Liver (tissue), 9 donors: Measurements from ENCODE around the gene PLS1. TPM values are rescaled to one million over a fixed set of nuclear protein-coding genes. Genes with fewer than 3 reads are reported as not detected.
"Not testable (repeated sequence)": the region's sequence is repeated elsewhere in the genome, so short reads cannot be mapped to it uniquely, and the experiment has no call there.

Source experiments
- DNase-seq: peaks from one replicate; pipeline ENCODE4 v3.0.0-alpha.2; 2017; ENCODE audit warnings: low spot score
- H3K27ac ChIP-seq, 2 donors: one replicate each; pipeline ENCODE4 v1.7.0; 2013; ENCODE audit warnings: inconsistent platforms in 2 of 2, low read length in 2 of 2, control low read depth in 1 of 2, low read depth in 1 of 2, mild to moderate bottlenecking in 1 of 2
- H3K27me3 ChIP-seq, 4 donors: one replicate each; pipeline versions ENCODE4 v1.6.1 to v1.7.0; 2013; ENCODE audit warnings: low read length in 3 of 4, inconsistent platforms in 1 of 4, mild to moderate bottlenecking in 1 of 4, moderate library complexity in 1 of 4; ENCODE audit not compliant: control insufficient read depth in 4 of 4, insufficient read depth in 4 of 4
- H3K36me3 ChIP-seq, 4 donors: one replicate each; pipeline versions ENCODE4 v1.6.1 to v1.7.0; 2013; ENCODE audit warnings: low read length in 3 of 4, mild to moderate bottlenecking in 3 of 4, low read depth in 1 of 4, moderate library complexity in 1 of 4; ENCODE audit not compliant: control insufficient read depth in 4 of 4, insufficient read depth in 3 of 4
- H3K4me1 ChIP-seq, 4 donors: one replicate each; pipeline versions ENCODE4 v1.6.1 to v1.7.0; 2013; ENCODE audit warnings: low read length in 3 of 4, mild to moderate bottlenecking in 3 of 4, moderate library complexity in 1 of 4; ENCODE audit not compliant: control insufficient read depth in 4 of 4, insufficient read depth in 4 of 4
- H3K4me3 ChIP-seq, 3 donors: one replicate each; pipeline versions ENCODE4 v1.6.1 to v1.7.0; 2013; ENCODE audit warnings: low read length in 3 of 3, control low read depth in 1 of 3, low read depth in 1 of 3, mild to moderate bottlenecking in 1 of 3
- H3K9ac ChIP-seq, 2 donors: one replicate each; pipeline ENCODE4 v1.7.0; 2013; ENCODE audit warnings: low read length in 2 of 2, mild to moderate bottlenecking in 2 of 2, moderate library complexity in 2 of 2, control low read depth in 1 of 2, low read depth in 1 of 2
- H3K9me3 ChIP-seq, 4 donors: one replicate each; pipeline versions ENCODE4 v1.6.1 to v1.7.0; 2013; ENCODE audit warnings: low read length in 3 of 4; ENCODE audit not compliant: control insufficient read depth in 4 of 4
- ATF3 ChIP-seq: IDR thresholded peaks from 2 replicates; pipeline ENCODE4 v1.6.1; 2016; ENCODE audit warnings: antibody characterized with exemption
- CTCF ChIP-seq: fragments of 150-350 bp; IDR thresholded peaks from 2 replicates; pipeline ENCODE4 v1.5.1; 2017; ENCODE audit warnings: improper control_type of control experiment, low read depth, low read length; ENCODE audit not compliant: missing input control
- EGR1 ChIP-seq, 2 donors: IDR thresholded peaks; 2 replicates each; pipeline ENCODE4 v1.6.1; 2016 to 2018; ENCODE audit warnings: antibody characterized with exemption in 2 of 2, low read depth in 2 of 2
- FOXA1 ChIP-seq: IDR thresholded peaks from 2 replicates; pipeline ENCODE4 v1.6.1; 2016; ENCODE audit warnings: antibody characterized with exemption
- FOXA2 ChIP-seq: IDR thresholded peaks from 2 replicates; pipeline ENCODE4 v1.6.1; 2016; ENCODE audit warnings: antibody characterized with exemption
- HNF4A ChIP-seq, 2 donors: conservative IDR thresholded peaks; 2 replicates each; pipeline ENCODE4 v1.6.1; 2016; ENCODE audit warnings: antibody characterized with exemption in 2 of 2, mild to moderate bottlenecking in 2 of 2
- HNF4G ChIP-seq: IDR thresholded peaks from 2 replicates; pipeline ENCODE4 v1.6.1; 2016; ENCODE audit warnings: antibody characterized with exemption
- JUND ChIP-seq, 2 donors: IDR thresholded peaks; 2 replicates each; pipeline ENCODE4 v1.6.1; 2016; ENCODE audit warnings: antibody characterized with exemption in 2 of 2
- MAX ChIP-seq: IDR thresholded peaks from 2 replicates; pipeline ENCODE4 v1.6.1; 2016; ENCODE audit warnings: antibody characterized with exemption
- NR2F2 ChIP-seq: IDR thresholded peaks from 2 replicates; pipeline ENCODE4 v1.6.1; 2016; ENCODE audit warnings: antibody characterized with exemption
- RAD21 ChIP-seq, 2 donors: IDR thresholded peaks; 2 replicates each; pipeline ENCODE4 v1.6.1; 2016; ENCODE audit warnings: antibody characterized with exemption in 2 of 2, mild to moderate bottlenecking in 2 of 2
- REST ChIP-seq: IDR thresholded peaks from 2 replicates; pipeline ENCODE4 v1.6.1; 2016; ENCODE audit warnings: antibody characterized with exemption, mild to moderate bottlenecking
- RXRA ChIP-seq, 2 donors: IDR thresholded peaks; 2 replicates each; pipeline ENCODE4 v1.6.1; 2017 to 2018; ENCODE audit warnings: antibody characterized with exemption in 2 of 2, mild to moderate bottlenecking in 1 of 2
- SP1 ChIP-seq: IDR thresholded peaks from 2 replicates; pipeline ENCODE4 v1.6.1; 2018; ENCODE audit warnings: antibody characterized with exemption, mild to moderate bottlenecking
- YY1 ChIP-seq: IDR thresholded peaks from 2 replicates; pipeline ENCODE4 v1.6.1; 2016; ENCODE audit warnings: antibody characterized with exemption, mild to moderate bottlenecking
- WGBS: extraction: QIAGEN DNeasy Blood & Tissue Kit; methylation state at CpG from one replicate; pipeline ENCODE4 v1.1.7; 2013; 5-methylcytosine and 5-hydroxymethylcytosine counted together
- polyA plus RNA-seq, 2 donors: library from polyadenylated mRNA; stranded (reverse) in 1 of 2; unstranded in 1 of 2; fragments of 200-250 nt in 1 of 2; fragments of >200 nt in 1 of 2; fragmentation: Nextera tagmentation in 1 of 2; extraction: Ambion mirVana in 1 of 2; gene quantifications; one replicate each; pipeline versions ENCODE4 v1.2.1 to v1.2.3, GENCODE V29; 2013 to 2015
- total RNA-seq, 2 donors: library from RNA; depleted of rRNA; stranded (reverse); fragments of >200 nt; gene quantifications; one replicate each; pipeline ENCODE4 v1.2.3, GENCODE V29; 2014
- donor health status: healthy.
- donor health status: healthy.
- donor health status: healthy.
- donor health status: healthy.
- donor health status: healthy.

PLS1 gene
- total and polyA plus RNA-seq, 4 donors = 7.2 to 21.9 (median 10.1) TPM

- no peaks in the 10 kb centered on the region for H3K36me3 ChIP-seq
- no peaks in the 10 kb centered on the region for H3K9me3 ChIP-seq
- DNase-seq = no peak
- H3K9ac ChIP-seq = no peak overlapping the region
- WGBS = 49% methylated on average over 2 of the region's 2 CpGs
- no peaks in the 10 kb centered on the region for H3K27me3 ChIP-seq
- TF ChIP-seq CTCF (peak; percentile 82), NR2F2 (no peak), HNF4A (conservative IDR thresholded peaks at IDR 0.05) (peak; percentile 55 to 62), SP1 (peak; percentile 63), FOXA2 (no peak), RXRA (IDR thresholded peaks at IDR 0.05) (peak in 1 of 2 donors; percentile 29), ATF3 (no peak), JUND (IDR thresholded peaks at IDR 0.05) (no peak), YY1 (peak; percentile 71), FOXA1 (no peak), HNF4G (no peak), RAD21 (IDR thresholded peaks at IDR 0.05) (peak; percentile 98 to 99), REST (no peak), EGR1 (IDR thresholded peaks at IDR 0.05; ENCODE audit: low read depth in 2 of 2) (no peak), MAX (peak; percentile 13)
- peaks cover 0 to 6% (median under 1%) of the 10 kb centered on the region in 4 donors for H3K4me1 ChIP-seq
- no peak overlapping the region for H3K4me3 ChIP-seq
- H3K27ac ChIP-seq = no peak overlapping the region
Measured at GRCh38 chr3:142586803-142587406, 9.3 kb upstream of the PLS1 start.

- 66% methylated on average over 1 of the region's 1 CpG for WGBS
- TF ChIP-seq RXRA (IDR thresholded peaks at IDR 0.05) (peak in 1 of 2 donors; percentile 29), HNF4A (conservative IDR thresholded peaks at IDR 0.05) (peak in 1 of 2 donors; percentile 9), FOXA2 (no peak), RAD21 (IDR thresholded peaks at IDR 0.05) (peak in 1 of 2 donors; percentile 18), YY1 (peak; percentile 41), ATF3 (no peak)
- Histone ChIP-seq H3K4me1 (peaks cover 0 to 6% (median under 1%) of the 10 kb centered on the region in 4 donors), H3K9ac (no peak overlapping the region), H3K4me3 (no peak overlapping the region), H3K9me3 (no peaks in the 10 kb centered on the region), H3K27me3 (no peaks in the 10 kb centered on the region), H3K27ac (no peak overlapping the region), H3K36me3 (no peaks in the 10 kb centered on the region)
- no peak for DNase-seq
Measured at GRCh38 chr3:142588703-142589102, 7.5 kb upstream of the PLS1 start.

GRCh38 chr3:142592268-142592667 lies 3.9 kb upstream of the PLS1 start:
- H3K9ac ChIP-seq, DNase-seq, H3K9me3 ChIP-seq, H3K27ac ChIP-seq, H3K27me3 ChIP-seq, H3K36me3 ChIP-seq, H3K4me3 ChIP-seq: not testable (repeated sequence)
- WGBS = 97% methylated on average over 7 of the region's 7 CpGs
- peaks cover 3 to 11% (median 8%) of the 10 kb centered on the region in 4 donors for H3K4me1 ChIP-seq
